Testis (tissue), 2 donors: Measurements from ENCODE around the gene MTFP1.

Source experiments
- POLR2A ChIP-seq: fragments of 450-650 bp; IDR thresholded peaks from one replicate; pipeline ENCODE4 v1.6.1; 2017; ENCODE audit warnings: antibody characterized with exemption, mild to moderate bottlenecking, moderate library complexity
- TF ChIP-seq, protein P1 (sequence below), 3 experiments: fragments of 450-650 bp in 2 of 3; fragments of 200-600 bp in 1 of 3; sonication (generic) in 1 of 3; IDR thresholded peaks; one replicate each; pipeline ENCODE4 v1.5.1; 2016 to 2019; ENCODE audit warnings: antibody characterized with exemption in 3 of 3, mild to moderate bottlenecking in 2 of 3, moderate library complexity in 1 of 3

DNA sequence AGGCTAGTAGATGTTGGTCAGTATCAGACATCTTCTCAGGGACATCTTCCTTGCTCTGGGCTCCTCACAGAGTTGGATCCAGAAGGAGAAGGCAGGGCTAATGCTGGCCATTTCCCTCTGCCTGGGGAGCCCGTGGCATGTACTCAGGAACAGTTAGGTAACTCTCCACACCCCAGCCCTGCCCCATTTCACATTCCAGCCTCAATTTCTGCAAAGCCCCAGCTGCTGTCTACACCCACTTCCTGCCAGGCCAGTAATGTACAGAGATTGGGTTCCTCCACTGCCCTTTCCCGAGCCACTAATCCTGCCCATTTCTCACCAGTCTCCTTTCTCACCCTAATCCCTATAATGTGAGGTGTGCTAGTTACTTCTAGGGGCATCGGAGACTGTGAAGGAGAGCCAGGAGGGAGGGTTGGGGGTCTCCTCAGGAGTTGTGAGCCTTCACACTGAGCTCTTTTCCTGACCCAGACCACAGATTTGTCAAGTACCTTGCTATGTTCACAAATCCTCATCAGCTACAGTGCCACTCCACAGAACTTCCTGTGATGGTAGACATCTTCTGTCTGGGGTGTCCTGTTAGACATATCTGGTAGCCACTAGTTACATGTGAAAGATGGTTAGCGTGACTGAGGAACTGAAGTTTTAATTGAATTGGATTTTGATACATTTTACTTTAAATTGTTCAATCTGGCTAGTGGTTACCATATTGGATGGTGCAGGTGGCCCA, 47.6 kb downstream of the MTFP1 start:
- TF ChIP-seq, protein P1, sequence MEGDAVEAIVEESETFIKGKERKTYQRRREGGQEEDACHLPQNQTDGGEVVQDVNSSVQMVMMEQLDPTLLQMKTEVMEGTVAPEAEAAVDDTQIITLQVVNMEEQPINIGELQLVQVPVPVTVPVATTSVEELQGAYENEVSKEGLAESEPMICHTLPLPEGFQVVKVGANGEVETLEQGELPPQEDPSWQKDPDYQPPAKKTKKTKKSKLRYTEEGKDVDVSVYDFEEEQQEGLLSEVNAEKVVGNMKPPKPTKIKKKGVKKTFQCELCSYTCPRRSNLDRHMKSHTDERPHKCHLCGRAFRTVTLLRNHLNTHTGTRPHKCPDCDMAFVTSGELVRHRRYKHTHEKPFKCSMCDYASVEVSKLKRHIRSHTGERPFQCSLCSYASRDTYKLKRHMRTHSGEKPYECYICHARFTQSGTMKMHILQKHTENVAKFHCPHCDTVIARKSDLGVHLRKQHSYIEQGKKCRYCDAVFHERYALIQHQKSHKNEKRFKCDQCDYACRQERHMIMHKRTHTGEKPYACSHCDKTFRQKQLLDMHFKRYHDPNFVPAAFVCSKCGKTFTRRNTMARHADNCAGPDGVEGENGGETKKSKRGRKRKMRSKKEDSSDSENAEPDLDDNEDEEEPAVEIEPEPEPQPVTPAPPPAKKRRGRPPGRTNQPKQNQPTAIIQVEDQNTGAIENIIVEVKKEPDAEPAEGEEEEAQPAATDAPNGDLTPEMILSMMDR (IDR thresholded peaks at IDR 0.05), result no peak
- TF ChIP-seq POLR2A, result no peak
